Urothelium cell line (cell line): ENCODE data around the gene C1QTNF7.
A peak's percentile ranks its signal among the peaks of the same experiment; 100 is the strongest.

Experiments
- DNase-seq: peaks from one replicate; pipeline ENCODE4 v3.0.0; 2011; ENCODE audit warnings: low spot score, mixed read lengths
- FAIRE-seq: peaks from 2 replicates; lab custom pipeline; 2011; peaks lifted over from hg19 to GRCh38; lab: Jason Lieb, UNC

C1QTNF7 gene

DNA sequence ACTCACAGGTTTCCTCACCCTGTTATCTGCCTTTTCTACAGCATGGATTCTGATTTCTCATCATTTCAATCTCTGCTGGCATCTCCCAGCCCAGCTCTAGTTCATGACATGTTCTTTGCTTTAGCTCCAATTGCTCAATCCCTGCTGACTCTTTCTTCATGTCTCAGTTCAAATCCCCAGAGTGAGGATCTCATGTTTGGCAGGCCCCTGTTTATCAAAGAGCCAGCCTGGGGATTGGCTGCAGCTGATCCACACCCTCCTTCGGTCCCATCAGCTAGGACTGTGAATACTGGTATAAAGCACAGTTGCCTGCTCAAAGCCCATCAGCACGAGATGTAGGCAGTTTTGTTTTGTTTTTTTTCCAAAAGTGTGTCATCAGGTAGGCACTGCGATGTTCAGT, 27.5 kb downstream of the C1QTNF7 start:
- FAIRE-seq: no peak
- DNase-seq: no peak

DNA sequence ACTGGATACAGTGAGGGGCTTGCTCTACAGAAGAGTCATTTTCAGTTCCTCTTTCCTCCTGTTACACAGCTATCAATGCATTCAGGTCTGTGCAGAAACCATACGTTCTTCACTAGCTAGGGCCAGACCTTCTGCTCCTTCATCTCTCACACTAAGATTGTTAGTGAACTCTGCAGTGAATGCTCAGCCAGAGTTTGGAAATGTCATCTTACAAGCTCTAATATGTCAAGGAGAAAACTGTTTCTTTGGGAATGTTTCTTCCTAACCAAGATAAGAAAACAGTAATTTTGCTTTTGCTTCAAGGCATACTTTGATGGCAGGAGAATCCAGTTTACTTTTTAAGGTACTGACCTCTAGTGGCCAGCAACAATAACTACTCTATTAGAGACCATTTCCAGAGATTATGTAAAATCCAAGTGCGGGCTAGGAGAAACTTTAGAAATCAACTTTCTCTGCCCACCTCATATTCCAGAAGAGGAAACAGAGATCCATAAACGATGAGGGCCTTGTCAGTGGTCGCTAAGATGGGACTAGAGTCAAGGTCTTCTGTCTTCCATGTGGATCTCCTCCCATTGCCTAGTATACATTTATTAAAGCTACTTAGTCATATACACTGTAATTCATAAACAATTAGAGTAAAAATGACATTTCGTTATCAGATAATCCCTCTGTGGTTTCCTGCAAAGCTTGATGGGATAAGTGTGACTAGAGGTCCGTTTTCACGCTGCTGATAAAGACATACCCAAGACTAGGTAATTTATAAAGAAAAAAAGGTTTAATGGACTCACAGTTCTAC, 29.8 kb downstream of the C1QTNF7 start:
- FAIRE-seq: no peak
- DNase-seq: peak; percentile 31

DNA sequence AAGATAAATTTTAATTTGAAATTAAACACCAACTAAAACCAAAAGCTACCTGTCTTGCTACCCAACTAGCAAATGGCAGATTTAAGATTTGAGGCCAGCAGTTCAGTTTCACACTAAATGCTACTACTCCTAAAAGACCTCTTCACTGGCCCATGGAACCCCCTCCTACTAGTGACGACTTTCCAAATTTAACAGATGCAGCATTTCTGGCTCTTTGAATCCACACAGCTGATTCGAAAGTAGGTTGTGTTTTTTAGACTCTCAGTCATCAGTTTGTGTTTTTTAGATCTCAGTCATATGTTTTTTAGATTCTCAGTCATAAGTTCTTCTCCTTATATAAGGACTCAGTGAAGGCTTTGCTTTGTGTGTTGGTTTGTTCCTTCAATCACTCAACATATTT, 30.8 kb downstream of the C1QTNF7 start:
- FAIRE-seq: no peak
- no peak for DNase-seq

DNA sequence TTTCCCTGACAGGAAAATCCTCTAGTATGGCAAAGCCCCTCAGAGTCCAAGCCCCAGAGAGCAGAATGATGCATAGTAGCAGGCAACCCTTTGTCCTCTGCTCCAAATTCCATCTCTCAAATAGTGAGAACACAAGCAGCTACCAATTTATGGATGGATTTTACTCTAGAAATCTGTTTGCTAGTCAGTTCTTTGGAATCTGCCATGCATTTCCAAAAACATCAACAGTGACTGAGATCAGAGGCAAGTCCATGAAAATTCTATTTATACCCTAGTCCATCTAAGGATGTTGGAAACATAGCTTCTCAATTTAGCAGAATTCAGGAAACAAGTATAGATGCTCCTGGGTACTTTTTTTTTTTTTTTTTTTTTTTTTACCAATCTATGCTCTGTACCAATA, 31.9 kb downstream of the C1QTNF7 start:
- FAIRE-seq (no peak), DNase-seq (no peak)

DNA sequence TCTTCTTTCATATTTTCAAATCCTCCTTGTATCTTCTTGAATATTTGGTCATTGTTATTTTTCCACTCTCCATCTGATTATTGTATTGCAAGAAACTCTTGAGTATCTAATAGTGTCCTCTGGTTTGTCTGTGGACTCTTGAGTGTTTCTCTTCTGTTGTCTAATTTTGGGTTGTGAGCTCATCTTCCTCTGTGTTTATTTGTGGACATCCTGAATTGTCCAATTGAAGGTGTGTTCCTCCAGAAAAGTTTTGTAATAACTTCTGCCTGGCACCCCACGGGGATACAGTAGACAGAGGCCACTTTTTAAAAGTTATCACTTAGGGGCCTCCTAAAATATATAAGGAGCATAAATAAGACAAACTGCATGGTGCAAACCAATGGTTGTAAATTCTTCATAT, 38.8 kb downstream of the C1QTNF7 start:
- DNase-seq (no peak), FAIRE-seq (no peak)

DNA sequence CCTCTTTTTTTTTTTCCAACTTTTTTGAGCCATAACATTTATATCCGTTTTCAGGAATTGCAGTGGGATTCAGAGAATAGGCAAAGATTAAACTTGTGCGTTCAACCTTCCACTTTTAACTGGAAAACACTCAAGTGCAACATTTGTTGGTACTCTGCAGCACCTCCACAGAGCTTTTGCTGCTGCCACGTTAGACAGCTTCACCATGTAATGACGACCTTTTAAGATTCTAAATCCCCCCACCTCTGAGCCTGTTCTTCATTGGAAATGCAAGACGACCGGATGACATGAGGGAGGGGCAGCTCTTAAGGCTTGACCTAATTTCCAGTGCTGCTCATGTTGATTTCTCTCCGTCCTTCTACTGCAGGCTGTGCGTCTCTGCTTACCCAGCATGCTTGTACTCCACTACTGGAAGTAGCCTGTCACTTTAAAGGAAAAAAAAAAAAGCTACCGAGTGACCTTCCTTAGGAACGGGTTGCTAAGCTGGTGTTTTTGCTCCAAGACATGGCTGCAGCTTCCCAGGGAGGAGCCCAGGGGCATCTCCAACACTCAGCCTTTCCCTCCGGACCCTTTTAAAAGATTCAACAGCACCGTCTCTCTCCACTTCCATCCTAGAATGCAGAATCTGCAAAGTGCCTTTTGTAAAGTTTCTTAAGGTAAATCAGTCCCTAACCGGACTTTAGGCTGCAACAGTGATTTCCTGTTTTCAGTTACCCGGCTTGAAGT, 41.7 kb downstream of the C1QTNF7 start, which contains the start of gene CC2D2A:
CC2D2A (plus strand) TSS at position 481 of the 726 bp plus-strand sequence. CDS start 6,051 bp downstream, outside the sequence.
- no peak for FAIRE-seq
- peak; percentile 54 for DNase-seq

DNA sequence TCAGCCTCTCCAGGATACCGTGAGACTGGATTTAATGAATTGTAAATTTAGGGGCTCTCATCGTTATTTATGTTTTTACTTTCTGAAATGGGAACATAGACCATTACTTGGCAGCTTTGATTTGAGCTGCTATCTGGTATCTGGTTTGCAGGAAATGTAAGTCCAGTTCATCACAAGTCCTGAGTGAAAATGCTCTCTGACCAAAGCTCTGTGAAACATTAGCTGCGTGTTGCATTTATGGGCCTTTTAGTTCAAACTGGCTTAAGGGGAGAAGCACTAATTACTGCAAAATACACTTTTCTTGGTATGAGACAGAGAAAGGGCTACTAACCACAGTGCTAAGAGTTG, 42.3 kb downstream of the C1QTNF7 start:
- DNase-seq: no peak
- FAIRE-seq: no peak

DNA sequence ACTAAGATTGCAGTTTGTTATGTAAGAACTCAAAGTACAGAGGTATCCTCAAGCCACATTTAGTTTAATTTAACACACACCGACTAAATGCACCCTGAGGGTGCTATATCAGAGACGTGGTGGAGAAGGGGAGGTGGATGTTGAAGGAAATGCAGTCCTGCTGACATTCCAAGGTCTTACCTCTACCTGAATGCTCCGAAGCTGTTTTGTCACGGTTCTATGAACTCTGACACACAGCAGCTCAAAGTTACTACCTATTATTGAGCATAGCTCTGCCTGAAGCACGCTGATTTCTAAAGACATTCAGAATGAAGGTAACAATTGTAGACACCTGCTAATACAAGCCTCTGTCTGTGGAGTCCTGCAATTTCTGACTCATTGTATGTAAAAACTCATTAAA, 48.6 kb downstream of the C1QTNF7 start:
- no peak for DNase-seq
- no peak for FAIRE-seq

DNA sequence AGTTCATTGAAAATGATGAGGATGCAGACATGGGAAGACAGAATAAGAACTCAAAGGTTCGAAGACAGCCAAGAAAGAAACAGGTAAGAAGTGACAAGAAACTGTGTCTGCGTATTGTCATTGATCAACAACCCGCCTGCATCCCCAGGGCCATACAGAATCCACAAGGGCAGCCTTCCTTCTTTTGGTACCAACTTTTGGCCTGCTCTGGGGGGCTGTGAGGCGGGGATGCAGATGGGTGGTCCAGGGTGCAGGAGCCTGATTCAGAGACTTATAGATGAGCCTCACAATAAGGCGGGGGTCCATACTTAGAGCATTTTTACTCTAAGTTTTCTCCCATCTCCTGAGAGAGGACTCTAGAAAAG, 50.9 kb downstream of the C1QTNF7 start:
- DNase-seq: no peak
- no peak for FAIRE-seq

DNA sequence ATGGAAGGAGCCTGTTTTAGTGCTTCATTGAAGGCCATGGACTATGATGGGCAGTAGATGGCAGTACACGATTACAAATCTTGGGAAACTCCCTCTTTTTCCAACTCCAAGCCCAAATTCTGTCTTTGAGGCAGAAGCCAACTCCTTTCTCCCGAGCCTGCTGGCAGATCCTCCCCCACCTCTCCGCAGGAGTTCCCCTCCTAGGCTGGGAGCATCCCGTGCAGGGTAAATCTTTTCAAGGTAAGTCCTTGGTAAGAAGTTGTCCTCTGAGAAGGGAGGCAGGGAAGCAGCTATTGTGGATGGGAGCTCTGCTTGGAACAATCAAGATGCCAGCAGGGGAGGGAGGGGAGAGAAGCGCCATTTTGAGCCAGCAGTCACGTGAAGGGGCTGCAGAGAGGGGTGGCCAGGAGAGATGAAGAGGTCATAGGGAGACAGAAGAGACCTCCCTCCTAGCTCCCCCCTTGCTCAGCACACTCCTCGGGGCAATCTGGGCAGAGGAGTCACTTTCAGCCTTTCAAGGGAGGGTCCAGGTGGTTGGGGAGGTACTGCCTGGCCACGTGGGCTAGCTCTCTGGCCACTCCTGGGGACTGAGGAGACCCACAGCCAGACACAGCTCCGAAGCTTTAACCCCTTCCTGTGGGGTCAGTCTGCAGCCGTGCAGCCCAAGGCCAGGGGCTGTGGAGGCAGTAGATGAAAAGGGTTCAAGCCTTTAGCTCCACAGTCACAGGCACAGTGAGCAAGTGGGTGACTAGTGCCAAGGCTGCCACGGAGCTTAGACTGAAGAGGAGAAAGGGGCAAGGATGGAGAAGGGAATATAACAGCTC, 51.5 kb downstream of the C1QTNF7 start:
- DNase-seq: peak; percentile 68
- FAIRE-seq: no peak

DNA sequence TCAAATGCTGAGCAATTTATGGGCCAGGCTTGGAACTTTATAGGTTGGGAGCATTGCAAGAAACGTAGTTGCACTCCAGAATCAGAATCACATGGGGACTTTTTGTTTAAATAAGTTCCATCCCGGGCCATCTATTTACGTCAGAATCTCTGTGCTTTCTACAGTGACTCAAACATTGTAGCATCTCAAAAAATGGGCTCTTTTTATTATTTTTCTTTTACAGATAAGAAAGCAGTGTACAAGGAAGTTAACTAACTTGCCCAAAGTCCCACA, 52.0 kb downstream of the C1QTNF7 start:
- no peak for DNase-seq
- FAIRE-seq: no peak

DNA sequence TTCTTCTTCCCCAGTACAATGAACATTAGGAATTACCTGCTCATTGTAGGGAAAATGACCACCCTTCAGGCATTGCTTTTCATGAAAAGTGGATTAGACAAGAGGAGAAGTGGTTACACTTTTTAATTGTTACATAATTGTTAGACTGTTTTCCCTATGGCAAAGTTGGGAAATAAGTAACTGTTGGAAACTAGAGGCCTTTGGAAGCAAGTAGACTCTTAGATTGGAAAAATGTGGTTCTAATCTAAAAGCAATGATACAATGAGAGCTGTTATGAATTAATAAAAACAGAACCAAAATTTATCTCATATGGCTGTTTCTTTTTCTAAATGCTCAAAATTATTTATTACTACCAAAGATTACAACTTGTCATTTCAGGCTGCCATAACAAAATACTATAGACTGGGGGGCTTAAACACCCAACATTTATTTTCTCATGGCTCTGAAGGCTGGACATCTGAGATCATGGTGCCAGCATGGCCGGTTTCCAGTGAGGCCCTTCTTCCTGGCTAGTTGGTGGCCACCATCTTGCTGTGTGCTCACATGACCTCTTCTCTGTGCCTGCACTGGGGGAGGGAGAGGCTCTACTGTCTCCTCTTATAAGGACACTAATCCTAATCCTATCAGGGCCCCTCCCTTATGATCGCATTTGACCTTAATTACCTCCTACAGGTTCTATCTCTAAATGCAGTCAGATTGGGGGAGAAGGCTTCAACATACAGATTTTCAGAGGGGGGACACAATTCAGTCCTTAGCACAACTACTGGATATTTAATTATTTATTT, 54.3 kb downstream of the C1QTNF7 start:
- DNase-seq (no peak), FAIRE-seq (no peak)

DNA sequence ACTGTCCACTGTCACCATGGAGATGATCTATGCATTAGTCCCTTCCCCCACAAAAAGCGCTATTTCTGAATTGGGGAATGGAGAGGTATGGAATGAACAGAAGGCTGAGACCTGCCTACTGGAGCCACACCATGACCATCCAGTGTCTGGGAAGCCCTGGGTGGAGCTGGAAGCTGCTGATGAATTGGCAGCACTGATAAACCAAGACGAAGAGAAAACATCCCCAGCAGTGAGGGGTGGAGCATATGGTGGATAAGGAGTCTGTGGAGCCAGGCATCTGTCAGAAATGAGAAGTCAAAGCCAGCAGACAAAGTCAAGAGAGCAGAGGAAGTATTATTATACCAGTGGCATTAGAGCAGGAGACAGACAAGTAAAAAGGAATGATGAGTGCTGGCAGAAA, 55.0 kb downstream of the C1QTNF7 start:
- FAIRE-seq (no peak), DNase-seq (no peak)

DNA sequence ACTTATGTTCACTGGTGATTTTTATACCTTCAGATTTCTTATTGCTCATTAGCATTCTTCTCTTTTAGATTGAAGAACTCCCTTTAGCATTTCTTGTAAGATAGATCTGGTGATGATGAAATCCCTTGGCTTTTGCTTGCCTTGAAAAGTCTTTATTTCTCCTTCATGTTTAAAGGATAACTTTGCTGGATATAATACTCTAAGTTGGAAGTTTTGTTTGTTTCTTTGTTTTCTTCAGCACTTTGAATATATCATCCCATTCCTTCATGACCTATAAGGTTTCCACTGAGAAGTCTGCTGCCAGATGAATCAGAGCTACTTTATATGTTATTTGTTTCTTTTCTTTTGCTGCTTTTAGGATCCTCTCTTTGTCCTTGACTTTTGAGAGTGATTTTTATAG, 60.3 kb downstream of the C1QTNF7 start:
- DNase-seq (no peak), FAIRE-seq (no peak)

DNA sequence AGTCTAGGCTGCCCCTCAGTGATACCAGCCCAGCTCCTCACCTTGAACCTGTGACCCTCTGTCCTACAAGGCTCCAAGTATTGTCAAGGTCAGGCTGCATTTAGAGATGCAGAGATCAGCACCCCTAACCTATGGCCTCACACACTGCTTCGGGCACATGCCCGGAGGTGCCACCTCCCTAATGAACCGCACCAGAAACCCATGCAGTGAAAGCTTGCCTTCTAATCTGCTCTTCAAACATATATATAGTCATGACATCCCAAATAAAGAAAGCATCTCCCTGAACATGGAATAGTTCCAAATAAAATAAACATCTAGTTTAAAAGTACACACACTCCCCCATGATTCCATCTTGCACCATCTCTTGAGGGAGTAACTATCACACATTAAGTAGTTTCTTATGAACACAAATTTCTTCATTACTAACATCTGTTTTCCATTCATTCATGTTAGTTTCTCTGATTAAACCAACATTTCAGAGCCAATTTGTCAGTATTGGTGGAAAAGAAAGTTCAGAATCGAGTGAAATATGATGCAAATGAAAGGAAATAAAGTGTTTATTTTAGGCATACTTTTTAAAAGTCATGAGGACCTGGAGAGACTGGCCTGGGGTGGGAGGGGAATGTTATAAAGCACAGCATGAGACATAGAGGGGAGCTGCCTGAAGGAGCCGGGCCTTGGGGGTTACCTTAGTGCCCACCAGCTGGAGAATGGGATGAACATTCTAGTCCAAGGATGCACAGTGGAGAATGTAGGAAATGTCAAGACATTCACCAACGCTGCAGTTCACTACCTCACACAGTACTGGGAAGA, 61.0 kb downstream of the C1QTNF7 start:
- FAIRE-seq: no peak
- no peak for DNase-seq

DNA sequence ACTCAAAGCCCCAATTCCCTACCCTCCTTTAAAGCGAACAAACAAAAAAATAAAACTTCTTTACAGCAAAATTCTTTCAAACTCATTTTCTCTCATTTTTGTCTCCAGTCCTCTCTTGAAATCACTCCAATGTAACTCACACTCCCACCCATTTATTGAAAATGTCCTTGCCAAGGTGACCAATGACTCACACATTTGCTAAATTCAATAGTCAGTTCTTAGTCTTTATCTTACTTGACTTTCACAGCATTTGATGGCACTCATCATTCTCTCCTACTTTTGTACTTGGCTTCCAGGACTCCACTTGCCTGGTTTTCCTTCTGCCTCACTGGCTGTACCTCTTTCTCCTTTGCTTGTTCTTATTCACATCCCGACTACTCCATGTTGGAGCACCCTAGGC, 61.7 kb downstream of the C1QTNF7 start:
- DNase-seq: no peak
- no peak for FAIRE-seq

DNA sequence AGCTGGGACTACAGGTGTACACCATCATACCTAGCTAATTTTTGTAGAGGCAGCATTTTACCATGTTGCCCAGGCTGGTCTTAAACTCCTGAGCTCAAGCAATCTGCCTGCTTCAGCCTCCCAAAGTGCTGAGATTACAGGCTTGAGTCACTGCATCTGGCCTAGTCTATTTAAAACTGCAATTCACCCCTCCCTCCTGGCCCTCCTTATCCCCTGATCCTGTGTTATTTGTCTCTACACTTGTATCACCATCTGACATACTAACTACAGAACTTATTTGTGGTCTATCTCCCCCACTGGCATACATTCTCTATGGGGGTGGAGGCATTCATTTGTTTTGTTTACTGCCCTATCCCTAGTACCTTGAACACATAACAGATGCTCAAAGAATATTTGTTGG, 65.6 kb downstream of the C1QTNF7 start:
- FAIRE-seq: no peak

DNA sequence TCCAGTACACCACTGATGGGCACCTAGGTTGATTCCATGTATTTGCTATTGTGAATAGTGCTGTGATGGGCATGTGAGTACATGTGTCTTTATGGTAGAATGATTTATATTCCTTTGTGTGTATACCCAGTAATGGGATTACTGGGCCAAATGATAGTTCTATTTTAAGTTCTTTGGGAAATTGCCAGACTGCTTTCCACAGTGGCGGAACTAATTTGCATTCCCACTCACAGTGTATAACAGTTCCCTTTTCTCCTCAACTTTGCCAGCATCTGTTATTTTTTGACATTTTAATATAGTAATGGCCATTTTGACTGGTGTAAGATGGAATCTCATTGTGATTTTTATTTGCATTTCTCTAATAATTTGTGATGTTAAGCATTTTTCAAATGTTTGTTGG, 67.8 kb downstream of the C1QTNF7 start:
- DNase-seq (no peak), FAIRE-seq (no peak)

More for the DNA sequence above, 65.6 kb downstream of the C1QTNF7 start:
- no peak for DNase-seq
